Measurements from ENCODE around the gene DPY30.
"Not testable (repeated sequence)": the region's sequence is repeated elsewhere in the genome, so short reads cannot be mapped to it uniquely, and the experiment has no call there.

The DPY30 gene

GRCh38 chr2:32012872-32013271 is 26.7 kb downstream of the DPY30 start:
- TF ChIP-seq, protein P1, sequence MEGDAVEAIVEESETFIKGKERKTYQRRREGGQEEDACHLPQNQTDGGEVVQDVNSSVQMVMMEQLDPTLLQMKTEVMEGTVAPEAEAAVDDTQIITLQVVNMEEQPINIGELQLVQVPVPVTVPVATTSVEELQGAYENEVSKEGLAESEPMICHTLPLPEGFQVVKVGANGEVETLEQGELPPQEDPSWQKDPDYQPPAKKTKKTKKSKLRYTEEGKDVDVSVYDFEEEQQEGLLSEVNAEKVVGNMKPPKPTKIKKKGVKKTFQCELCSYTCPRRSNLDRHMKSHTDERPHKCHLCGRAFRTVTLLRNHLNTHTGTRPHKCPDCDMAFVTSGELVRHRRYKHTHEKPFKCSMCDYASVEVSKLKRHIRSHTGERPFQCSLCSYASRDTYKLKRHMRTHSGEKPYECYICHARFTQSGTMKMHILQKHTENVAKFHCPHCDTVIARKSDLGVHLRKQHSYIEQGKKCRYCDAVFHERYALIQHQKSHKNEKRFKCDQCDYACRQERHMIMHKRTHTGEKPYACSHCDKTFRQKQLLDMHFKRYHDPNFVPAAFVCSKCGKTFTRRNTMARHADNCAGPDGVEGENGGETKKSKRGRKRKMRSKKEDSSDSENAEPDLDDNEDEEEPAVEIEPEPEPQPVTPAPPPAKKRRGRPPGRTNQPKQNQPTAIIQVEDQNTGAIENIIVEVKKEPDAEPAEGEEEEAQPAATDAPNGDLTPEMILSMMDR (IDR thresholded peaks at IDR 0.05; ENCODE audit: borderline replicate concordance, control extremely low read depth, extremely low read depth, insufficient read depth, missing control alignments), result no peak
- in situ Hi-C loops (cut with MboI; ENCODE audit: low sequenced_read_pairs, unreplicated experiment), result no loop called here
- no peak for DNase-seq (ENCODE audit: low spot score)

GRCh38 chr2:32011485-32011960 is 28.1 kb downstream of the DPY30 start:
- TF ChIP-seq, protein P1 (IDR thresholded peaks at IDR 0.05; ENCODE audit: borderline replicate concordance, control extremely low read depth, extremely low read depth, insufficient read depth, missing control alignments), result no peak
- no peak for DNase-seq (ENCODE audit: low spot score)
- in situ Hi-C loops (cut with MboI; ENCODE audit: low sequenced_read_pairs, unreplicated experiment), result no loop called here

GRCh38 chr2:32010670-32011484 is 28.7 kb downstream of the DPY30 start, which contains the start of gene MEMO1:
Gene MEMO1, minus strand, starts transcription at chr2:32011008. Its CDS starts 761 bp downstream, at chr2:32010247.
- in situ Hi-C loops (cut with MboI; ENCODE audit: low sequenced_read_pairs, unreplicated experiment), result no loop called here
- TF ChIP-seq, protein P1 (IDR thresholded peaks at IDR 0.05; ENCODE audit: borderline replicate concordance, control extremely low read depth, extremely low read depth, insufficient read depth, missing control alignments), result no peak

GRCh38 chr2:32010280-32010669 is 29.3 kb downstream of the DPY30 start:
- in situ Hi-C loops (cut with MboI; ENCODE audit: low sequenced_read_pairs, unreplicated experiment), result not testable (repeated sequence)

More at GRCh38 chr2:32010670-32011484, 28.7 kb downstream of the DPY30 start, which contains the start of gene MEMO1:
- DNase-seq (ENCODE audit: low spot score), result peak; percentile 93

GRCh38 chr2:32009516-32010256 is 29.9 kb downstream of the DPY30 start:
- TF ChIP-seq, protein P1 (IDR thresholded peaks at IDR 0.05; ENCODE audit: borderline replicate concordance, control extremely low read depth, extremely low read depth, insufficient read depth, missing control alignments), result no peak
- peak; percentile 50 for DNase-seq (ENCODE audit: low spot score)
- in situ Hi-C loops (cut with MboI; ENCODE audit: low sequenced_read_pairs, unreplicated experiment), result no loop called here

More at GRCh38 chr2:32010280-32010669, 29.3 kb downstream of the DPY30 start:
- peak; percentile 54 for DNase-seq (ENCODE audit: low spot score)

DNA sequence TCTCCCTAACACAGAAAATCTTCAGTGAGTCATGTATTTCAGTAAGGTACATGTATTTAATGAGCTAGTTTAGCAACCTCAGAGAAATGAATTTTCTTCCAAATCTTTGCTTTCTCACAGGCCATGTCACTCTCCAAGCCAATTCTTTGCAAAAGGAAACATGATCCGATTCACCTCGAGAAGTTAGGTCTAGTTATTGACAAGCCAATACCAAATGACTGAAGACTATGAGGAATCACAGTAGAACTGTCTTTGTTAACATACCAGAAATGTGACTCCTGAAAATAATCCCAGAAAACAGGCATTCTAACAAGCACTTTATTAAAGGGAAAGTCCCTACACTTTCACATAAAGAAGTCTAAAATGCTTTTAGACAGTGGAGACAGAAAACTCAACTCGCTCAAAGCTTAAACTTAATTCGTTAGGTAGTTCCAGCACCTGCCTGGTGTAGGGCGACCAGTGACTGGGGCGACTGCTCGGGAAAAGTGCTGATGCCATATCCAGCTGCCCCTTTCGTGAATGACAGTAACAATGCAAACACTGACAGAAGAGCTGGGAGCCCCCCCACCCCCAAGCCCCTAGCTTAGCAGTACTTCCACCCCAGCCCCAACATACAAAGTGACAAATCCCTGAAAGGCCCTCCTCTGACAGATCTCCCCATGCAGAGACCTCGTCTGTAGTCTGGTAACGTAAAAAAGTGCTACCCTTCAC is 30.6 kb downstream of the DPY30 start:
- no peak for DNase-seq (ENCODE audit: low spot score)
- in situ Hi-C loops (cut with MboI; ENCODE audit: low sequenced_read_pairs, unreplicated experiment), result no loop called here
- TF ChIP-seq, protein P1 (IDR thresholded peaks at IDR 0.05; ENCODE audit: borderline replicate concordance, control extremely low read depth, extremely low read depth, insufficient read depth, missing control alignments), result no peak
